SJSA1 (cell line): ENCODE data around the gene SLC10A3. TPM values are rescaled to one million over a fixed set of nuclear protein-coding genes. Genes with fewer than 3 reads are reported as not detected.

ENCODE experiments used
- DNase-seq, 2 experiments: peaks; one replicate each; pipeline ENCODE4 v3.0.0-alpha.2; 2015 to 2020; ENCODE audit warnings: low spot score in 2 of 2, low read depth in 1 of 2
- H3K27ac ChIP-seq: fragments of 250-450 bp; sonication (Bioruptor Pico); 2 replicates; pipeline ENCODE4 v1.5.1; 2020; ENCODE audit warnings: mild to moderate bottlenecking, moderate library complexity
- H3K27me3 ChIP-seq: fragments of 250-450 bp; sonication (Bioruptor Pico); replicated peaks from 2 replicates; pipeline ENCODE4 v1.5.1; 2020; ENCODE audit warnings: mild to moderate bottlenecking, moderate library complexity
- H3K36me3 ChIP-seq: fragments of 250-450 bp; sonication (Bioruptor Pico); 2 replicates; pipeline ENCODE4 v1.5.1; 2020; ENCODE audit warnings: mild to moderate bottlenecking
- H3K4me1 ChIP-seq: fragments of 250-450 bp; sonication (Bioruptor Pico); replicated peaks from 2 replicates; pipeline ENCODE4 v1.6.1; 2021; ENCODE audit warnings: mild to moderate bottlenecking
- H3K4me3 ChIP-seq: fragments of 250-450 bp; sonication (Bioruptor Pico); 2 replicates; pipeline ENCODE4 v1.5.1; 2020; ENCODE audit warnings: mild to moderate bottlenecking
- H3K9me3 ChIP-seq: fragments of 250-450 bp; sonication (Bioruptor Pico); replicated peaks from 2 replicates; pipeline ENCODE4 v1.5.1; 2020; ENCODE audit warnings: mild to moderate bottlenecking
- total RNA-seq: library from RNA; depleted of rRNA; stranded (reverse); fragments of >200 nt; shearing (Covaris generic); gene quantifications from 2 replicates; pipeline ENCODE4 v1.2.3, GENCODE V29; 2014

The SLC10A3 gene
- total RNA-seq, 1 experiment from 2014 or later, result 19.9 TPM

DNA sequence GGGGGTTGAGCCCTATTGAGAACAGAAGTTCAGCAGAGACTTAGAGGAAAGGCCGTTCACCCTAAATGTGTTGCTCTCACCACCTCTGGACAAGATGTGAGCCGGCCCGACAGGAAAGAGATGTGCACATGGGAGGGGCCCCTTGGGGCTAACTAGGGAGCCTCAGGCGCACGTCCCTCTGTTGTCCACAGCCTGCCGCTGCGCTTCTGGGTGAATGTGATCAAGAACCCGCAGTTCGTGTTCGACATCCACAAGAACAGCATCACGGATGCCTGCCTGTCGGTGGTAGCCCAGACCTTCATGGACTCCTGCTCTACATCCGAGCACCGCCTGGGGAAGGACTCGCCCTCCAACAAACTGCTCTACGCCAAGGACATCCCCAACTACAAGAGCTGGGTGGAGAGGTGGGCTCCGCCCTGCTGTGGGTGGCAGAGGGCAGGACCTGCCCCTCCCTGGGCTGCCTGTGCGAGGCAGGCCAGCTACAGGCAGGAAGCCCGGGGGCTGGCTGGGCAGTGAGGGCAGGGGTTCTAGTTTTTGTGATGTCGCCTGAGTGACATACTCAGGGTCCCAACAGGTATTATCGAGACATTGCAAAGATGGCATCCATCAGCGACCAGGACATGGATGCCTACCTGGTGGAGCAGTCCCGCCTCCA, 19.4 kb downstream of the SLC10A3 start:
- no peaks in the 10 kb centered on the region for H3K4me1 ChIP-seq

DNA sequence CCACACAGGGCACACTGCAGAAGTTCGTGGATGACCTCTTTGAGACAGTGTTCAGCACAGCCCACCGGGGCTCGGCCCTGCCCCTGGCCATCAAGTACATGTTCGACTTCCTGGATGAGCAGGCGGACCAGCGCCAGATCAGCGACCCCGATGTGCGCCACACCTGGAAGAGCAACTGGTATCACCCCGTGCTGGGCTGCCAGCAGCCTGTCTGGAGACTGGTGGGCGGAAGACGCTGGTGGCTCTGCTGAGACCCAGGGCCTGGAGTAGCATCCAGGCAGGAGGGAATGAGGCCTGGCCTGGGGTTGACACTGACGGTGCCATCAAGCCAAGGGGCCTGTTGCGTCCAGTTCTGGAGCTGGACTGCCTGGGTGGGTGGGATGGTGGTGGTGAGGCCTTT, 20.0 kb downstream of the SLC10A3 start:
- no peaks in the 10 kb centered on the region for H3K9me3 ChIP-seq
- no peak overlapping the region for H3K27ac ChIP-seq
- H3K4me3 ChIP-seq, result no peak overlapping the region
- no peaks in the 10 kb centered on the region for H3K36me3 ChIP-seq
- no peak for DNase-seq
- no peaks in the 10 kb centered on the region for H3K4me1 ChIP-seq
- H3K27me3 ChIP-seq, result no peaks in the 10 kb centered on the region

More for the DNA sequence above, 19.4 kb downstream of the SLC10A3 start:
- H3K27ac ChIP-seq, result no peak overlapping the region
- no peak overlapping the region for H3K4me3 ChIP-seq
- no peaks in the 10 kb centered on the region for H3K36me3 ChIP-seq
- no peak for DNase-seq
- H3K9me3 ChIP-seq, result no peaks in the 10 kb centered on the region
- H3K27me3 ChIP-seq, result no peaks in the 10 kb centered on the region

DNA sequence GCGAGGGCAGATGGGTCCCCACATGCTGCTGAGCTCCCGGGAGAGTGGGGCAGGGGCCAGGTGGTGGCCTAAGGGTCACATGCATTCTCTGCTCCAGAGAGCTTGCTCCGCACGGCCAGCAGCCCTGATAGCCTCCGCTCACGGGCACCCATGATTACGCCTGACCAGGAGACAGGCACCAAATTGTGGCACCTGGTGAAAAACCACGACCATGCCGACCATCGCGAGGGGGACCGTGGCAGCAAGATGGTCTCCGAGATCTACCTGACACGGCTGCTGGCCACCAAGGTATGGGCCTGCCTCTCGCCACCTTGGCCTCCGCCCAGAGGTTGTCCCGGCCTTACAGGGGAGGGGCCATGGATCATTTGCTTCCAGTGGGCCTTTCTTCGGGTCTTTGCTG, 20.5 kb downstream of the SLC10A3 start:
- no peaks in the 10 kb centered on the region for H3K27me3 ChIP-seq
- no peaks in the 10 kb centered on the region for H3K9me3 ChIP-seq
- no peak for DNase-seq
- H3K27ac ChIP-seq, result no peak overlapping the region
- no peak overlapping the region for H3K4me3 ChIP-seq
- no peaks in the 10 kb centered on the region for H3K4me1 ChIP-seq
- no peaks in the 10 kb centered on the region for H3K36me3 ChIP-seq

DNA sequence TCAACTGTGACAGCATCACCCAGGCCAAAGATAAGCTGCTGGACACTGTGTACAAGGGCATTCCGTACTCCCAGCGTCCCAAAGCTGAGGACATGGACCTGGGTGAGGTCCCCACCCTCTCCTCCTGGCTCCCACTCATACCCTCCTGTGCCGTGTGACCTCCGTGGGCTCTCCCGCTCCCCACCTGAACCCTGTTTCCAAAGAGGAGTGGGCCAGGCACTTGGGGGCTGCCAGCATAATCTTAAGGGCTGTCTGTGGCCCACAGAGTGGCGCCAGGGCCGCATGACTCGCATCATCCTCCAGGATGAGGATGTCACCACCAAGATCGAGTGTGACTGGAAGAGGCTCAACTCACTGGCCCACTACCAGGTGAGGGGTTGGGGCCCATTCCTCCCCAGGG, 21.3 kb downstream of the SLC10A3 start:
- DNase-seq, result no peak
- H3K4me1 ChIP-seq, result no peaks in the 10 kb centered on the region
- H3K9me3 ChIP-seq, result no peaks in the 10 kb centered on the region
- H3K36me3 ChIP-seq, result no peaks in the 10 kb centered on the region
- no peaks in the 10 kb centered on the region for H3K27me3 ChIP-seq
- no peak overlapping the region for H3K4me3 ChIP-seq
- H3K27ac ChIP-seq, result no peak overlapping the region

DNA sequence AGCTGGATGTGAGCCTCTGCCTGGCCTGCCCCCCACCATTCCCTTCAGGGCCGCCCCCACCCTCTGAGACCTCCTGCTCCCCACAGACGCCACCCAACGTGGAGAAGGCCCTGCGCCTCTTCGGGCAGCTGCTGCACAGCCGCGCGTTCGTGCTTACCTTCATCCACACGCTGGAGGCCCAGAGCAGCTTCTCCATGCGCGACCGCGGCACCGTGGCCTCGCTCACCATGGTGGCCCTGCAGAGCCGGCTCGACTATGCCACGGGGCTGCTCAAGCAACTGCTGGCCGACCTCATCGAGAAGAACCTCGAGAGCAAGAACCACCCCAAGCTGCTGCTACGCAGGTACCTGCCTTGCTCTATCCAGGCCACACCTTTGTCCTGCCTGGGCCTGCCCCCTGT, 22.2 kb downstream of the SLC10A3 start:
- no peaks in the 10 kb centered on the region for H3K9me3 ChIP-seq
- H3K27me3 ChIP-seq, result no peaks in the 10 kb centered on the region
- H3K36me3 ChIP-seq, result no peaks in the 10 kb centered on the region
- no peaks in the 10 kb centered on the region for H3K4me1 ChIP-seq
- DNase-seq, result no peak
- H3K4me3 ChIP-seq, result no peak overlapping the region
- H3K27ac ChIP-seq, result no peak overlapping the region

DNA sequence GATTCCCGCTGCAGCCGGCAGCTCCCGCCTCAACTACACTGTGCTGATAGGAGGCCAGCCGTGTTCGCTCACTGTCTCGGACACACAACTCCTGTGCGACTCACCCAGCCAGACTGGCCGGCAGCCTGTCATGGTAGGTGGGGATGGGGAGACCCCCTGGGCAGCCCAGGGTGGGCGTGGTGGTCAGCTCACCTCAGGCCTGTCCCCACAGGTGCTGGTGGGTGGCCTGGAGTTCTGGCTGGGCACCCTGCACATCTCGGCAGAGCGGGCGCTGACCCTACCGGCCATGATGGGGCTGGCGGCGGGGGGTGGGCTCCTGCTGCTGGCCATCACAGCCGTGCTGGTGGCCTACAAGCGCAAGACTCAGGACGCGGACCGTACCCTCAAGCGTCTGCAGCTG, 22.9 kb downstream of the SLC10A3 start:
- no peaks in the 10 kb centered on the region for H3K36me3 ChIP-seq
- H3K9me3 ChIP-seq, result no peaks in the 10 kb centered on the region
- H3K4me1 ChIP-seq, result no peaks in the 10 kb centered on the region
- H3K4me3 ChIP-seq, result no peak overlapping the region
- H3K27me3 ChIP-seq, result no peaks in the 10 kb centered on the region
- no peak overlapping the region for H3K27ac ChIP-seq
- no peak for DNase-seq

DNA sequence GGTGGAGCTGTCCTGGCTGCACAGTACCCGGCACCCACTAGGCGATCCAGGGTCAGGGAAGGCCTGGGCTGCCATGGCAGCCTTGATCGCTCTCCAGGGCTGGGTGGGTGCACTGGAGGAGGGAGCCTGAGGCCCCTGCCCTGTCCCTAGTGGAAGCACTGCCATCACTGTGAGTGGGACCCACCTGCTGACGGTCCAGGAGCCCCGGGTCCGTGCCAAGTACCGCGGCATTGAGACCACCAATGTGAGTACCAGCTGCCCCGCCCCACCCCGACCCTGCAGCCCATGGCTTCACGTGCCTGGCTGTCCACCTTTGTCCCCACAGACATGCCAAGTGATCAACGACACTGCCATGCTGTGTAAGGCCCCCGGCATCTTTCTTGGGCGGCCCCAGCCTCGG, 23.5 kb downstream of the SLC10A3 start:
- Histone ChIP-seq H3K36me3 (no peaks in the 10 kb centered on the region), H3K4me1 (no peaks in the 10 kb centered on the region), H3K27ac (no peak overlapping the region), H3K9me3 (no peaks in the 10 kb centered on the region), H3K4me3 (no peak overlapping the region), H3K27me3 (no peaks in the 10 kb centered on the region)
- no peak for DNase-seq

DNA sequence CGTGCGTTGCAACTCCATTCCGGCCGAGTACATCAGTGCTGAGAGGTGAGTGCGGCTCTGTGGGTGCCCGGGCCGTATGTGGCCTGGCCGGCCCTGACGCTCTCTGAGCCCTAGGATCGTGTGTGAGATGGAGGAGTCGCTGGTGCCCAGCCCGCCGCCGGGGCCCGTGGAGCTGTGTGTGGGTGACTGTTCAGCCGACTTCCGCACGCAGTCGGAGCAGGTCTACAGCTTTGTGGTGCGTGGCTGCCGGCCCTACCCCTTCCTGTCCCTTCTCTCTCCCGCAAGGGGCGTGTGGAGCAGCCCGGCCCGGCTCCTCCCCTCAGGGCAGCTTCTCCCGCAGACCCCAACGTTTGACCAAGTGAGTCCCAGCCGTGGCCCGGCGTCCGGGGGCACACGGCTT, 24.4 kb downstream of the SLC10A3 start:
- H3K9me3 ChIP-seq, result no peaks in the 10 kb centered on the region
- no peaks in the 10 kb centered on the region for H3K4me1 ChIP-seq
- DNase-seq, result no peak
- no peaks in the 10 kb centered on the region for H3K27me3 ChIP-seq
- no peak overlapping the region for H3K27ac ChIP-seq
- no peaks in the 10 kb centered on the region for H3K36me3 ChIP-seq
- no peak overlapping the region for H3K4me3 ChIP-seq

DNA sequence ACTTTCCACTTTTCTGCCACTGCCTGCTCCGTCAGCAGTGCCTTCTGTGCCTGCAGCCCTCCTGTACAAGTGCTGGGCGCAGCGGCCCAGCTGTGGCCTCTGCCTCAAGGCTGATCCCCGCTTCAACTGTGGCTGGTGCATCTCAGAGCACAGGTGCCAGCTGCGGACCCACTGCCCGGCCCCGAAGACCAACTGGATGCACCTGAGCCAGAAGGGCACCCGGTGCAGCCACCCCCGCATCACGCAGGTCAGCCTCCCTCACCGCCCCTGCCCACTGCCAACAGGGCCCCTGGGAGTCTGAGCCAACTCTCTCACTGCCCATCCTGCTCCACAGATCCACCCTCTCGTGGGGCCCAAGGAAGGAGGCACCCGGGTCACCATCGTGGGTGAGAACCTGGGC, 24.8 kb downstream of the SLC10A3 start:
- no peak for DNase-seq
- Histone ChIP-seq H3K4me3 (no peak overlapping the region), H3K9me3 (no peaks in the 10 kb centered on the region), H3K4me1 (no peaks in the 10 kb centered on the region), H3K36me3 (no peaks in the 10 kb centered on the region), H3K27me3 (no peaks in the 10 kb centered on the region), H3K27ac (no peak overlapping the region)

DNA sequence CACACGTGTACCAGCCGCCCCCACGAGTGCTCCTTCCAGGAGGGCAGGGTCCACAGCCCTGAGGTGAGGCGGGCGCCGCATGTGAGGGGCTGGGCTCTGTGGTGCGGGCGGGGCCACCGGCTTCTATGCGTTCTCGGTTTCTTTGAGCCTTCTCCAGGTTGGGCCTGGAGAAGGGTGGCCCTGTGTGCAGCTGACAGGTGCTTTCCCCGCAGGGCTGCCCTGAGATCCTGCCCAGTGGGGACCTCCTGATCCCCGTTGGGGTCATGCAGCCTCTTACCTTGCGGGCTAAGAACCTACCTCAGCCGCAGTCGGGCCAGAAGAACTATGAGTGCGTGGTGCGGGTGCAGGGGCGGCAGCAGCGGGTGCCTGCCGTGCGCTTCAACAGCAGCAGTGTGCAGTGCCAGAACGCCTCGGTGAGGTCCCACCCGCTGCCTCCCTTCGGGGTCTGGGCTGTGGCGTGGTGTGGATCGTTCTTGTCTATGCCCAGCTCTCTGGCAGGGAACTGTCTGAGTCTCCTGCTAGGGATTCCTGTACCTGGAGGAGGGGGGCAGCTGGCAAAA, 25.5 kb downstream of the SLC10A3 start:
- Histone ChIP-seq H3K4me3 (no peak overlapping the region), H3K9me3 (no peaks in the 10 kb centered on the region), H3K4me1 (no peaks in the 10 kb centered on the region), H3K27ac (no peak overlapping the region), H3K27me3 (no peaks in the 10 kb centered on the region), H3K36me3 (no peaks in the 10 kb centered on the region)
- no peak for DNase-seq

DNA sequence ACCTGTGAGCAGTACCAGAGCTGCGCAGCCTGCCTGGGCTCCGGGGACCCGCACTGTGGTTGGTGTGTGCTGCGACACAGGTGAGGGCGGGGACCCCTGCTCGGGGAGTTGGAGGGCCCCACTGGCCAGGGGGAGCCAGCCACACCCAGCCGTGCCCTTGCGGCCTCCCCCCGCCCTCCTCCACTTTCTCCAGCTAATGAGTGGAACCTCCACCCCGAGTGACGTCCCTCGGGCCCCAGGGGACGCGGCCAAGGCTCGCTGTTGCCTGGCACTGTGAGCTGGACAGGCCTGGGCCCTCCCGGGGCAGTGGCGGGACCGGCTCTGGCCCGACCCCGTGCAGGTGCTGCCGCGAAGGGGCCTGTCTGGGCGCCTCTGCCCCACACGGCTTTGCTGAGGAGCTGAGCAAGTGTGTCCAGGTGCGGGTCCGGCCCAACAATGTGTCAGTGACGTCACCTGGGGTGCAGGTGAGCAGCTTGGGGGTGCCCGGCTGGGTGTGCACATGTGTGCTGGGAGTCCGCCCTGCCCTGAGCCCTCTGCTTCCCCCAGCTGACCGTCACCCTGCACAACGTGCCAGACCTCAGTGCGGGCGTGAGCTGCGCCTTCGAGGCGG, 26.7 kb downstream of the SLC10A3 start:
- Histone ChIP-seq H3K4me1 (no peaks in the 10 kb centered on the region), H3K9me3 (no peaks in the 10 kb centered on the region), H3K27me3 (no peaks in the 10 kb centered on the region), H3K27ac (no peak overlapping the region), H3K36me3 (no peaks in the 10 kb centered on the region), H3K4me3 (no peak overlapping the region)
- DNase-seq, result no peak

DNA sequence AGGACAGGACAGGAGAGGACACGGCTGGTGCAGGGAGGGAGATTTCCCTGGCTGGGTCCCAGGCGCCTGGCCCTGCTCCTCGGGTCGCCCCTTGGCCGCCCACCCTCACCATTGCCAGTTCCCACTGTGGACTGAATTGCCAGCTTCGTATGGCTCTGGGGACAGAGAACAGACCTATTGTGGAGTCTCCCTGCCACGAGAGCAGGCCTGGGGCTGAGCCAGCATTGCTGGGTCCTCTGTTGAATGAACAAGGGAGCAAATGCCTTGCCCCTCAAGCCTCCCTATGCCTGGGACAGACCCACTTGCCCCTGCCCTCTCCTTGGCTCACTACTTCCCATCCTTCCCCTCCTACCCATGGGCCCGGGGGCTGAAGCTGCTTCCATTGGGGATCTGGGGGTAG, 28.0 kb downstream of the SLC10A3 start:
- H3K9me3 ChIP-seq, result no peaks in the 10 kb centered on the region
- H3K36me3 ChIP-seq, result no peaks in the 10 kb centered on the region
- DNase-seq, result no peak
- no peaks in the 10 kb centered on the region for H3K27me3 ChIP-seq
- no peaks in the 10 kb centered on the region for H3K4me1 ChIP-seq
- H3K4me3 ChIP-seq, result no peak overlapping the region
- no peak overlapping the region for H3K27ac ChIP-seq

DNA sequence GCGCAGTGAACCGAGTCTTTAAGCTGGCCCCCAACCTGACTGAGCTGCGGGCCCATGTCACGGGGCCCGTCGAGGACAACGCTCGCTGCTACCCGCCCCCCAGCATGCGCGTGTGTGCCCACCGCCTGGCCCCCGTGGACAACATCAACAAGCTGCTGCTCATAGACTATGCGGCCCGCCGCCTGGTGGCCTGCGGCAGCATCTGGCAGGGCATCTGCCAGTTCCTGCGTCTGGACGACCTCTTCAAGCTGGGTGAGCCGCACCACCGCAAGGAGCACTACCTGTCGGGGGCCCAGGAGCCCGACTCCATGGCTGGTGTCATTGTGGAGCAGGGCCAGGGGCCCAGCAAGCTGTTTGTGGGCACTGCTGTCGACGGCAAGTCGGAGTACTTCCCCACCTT, 30.1 kb downstream of the SLC10A3 start:
- H3K9me3 ChIP-seq, result no peaks in the 10 kb centered on the region
- no peaks in the 10 kb centered on the region for H3K27me3 ChIP-seq
- H3K4me3 ChIP-seq, result no peak overlapping the region
- H3K27ac ChIP-seq, result no peak overlapping the region
- peaks cover 8% of the 10 kb centered on the region for H3K4me1 ChIP-seq
- DNase-seq, result no peak
- H3K36me3 ChIP-seq, result no peaks in the 10 kb centered on the region

DNA sequence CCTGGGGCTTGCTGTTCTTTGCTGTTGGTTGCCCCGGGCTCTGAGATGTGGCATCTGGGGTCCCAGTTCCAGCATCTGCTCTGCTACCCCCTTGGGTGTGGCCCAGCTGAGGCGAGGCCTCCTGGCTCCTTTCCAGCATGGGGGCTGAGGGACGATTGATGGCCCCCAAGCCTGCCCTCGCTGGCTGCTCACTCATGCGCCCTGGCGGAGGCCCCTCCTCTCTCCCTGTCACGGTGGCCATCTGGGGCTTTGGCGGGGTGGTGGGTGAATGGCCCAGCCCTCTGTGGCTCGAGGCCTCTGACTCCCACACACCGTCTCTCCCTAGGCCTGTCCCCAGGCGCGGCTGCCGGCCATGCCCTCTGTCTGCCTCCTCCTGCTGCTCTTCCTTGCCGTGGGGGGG, 30.6 kb downstream of the SLC10A3 start:
- Histone ChIP-seq H3K27me3 (no peaks in the 10 kb centered on the region), H3K9me3 (no peaks in the 10 kb centered on the region), H3K4me1 (peaks cover 12% of the 10 kb centered on the region), H3K4me3 (no peak overlapping the region), H3K27ac (no peak overlapping the region), H3K36me3 (no peaks in the 10 kb centered on the region)
- no peak for DNase-seq
